Fibroblast of lung (primary cell): Measurements from ENCODE around the gene UNC45A. TPM values are rescaled to one million over a fixed set of nuclear protein-coding genes. Genes with fewer than 3 reads are reported as not detected.

Source experiments
- DNase-seq, 2 donors: peaks; one replicate each; pipeline versions ENCODE4 v3.0.0 to v3.0.0-alpha.2; 2010; ENCODE audit warnings: low read depth in 2 of 2
- H2AFZ ChIP-seq: 2 replicates; pipeline ENCODE4 v1.5.1; 2012; ENCODE audit warnings: low read length, control low read depth, inconsistent platforms
- H3K27ac ChIP-seq: 2 replicates; pipeline ENCODE4 v1.5.1; 2011; ENCODE audit warnings: low read length, control low read depth; ENCODE audit not compliant: insufficient read depth
- H3K27me3 ChIP-seq: 2 replicates; pipeline ENCODE4 v1.5.1; 2011; ENCODE audit warnings: mild to moderate bottlenecking, low read length; ENCODE audit not compliant: control insufficient read depth, insufficient read depth
- H3K36me3 ChIP-seq: 2 replicates; pipeline ENCODE4 v1.5.1; 2011; ENCODE audit warnings: low read length; ENCODE audit not compliant: control insufficient read depth, insufficient read depth
- H3K4me1 ChIP-seq: 2 replicates; pipeline ENCODE4 v1.5.1; 2011; ENCODE audit warnings: low read length; ENCODE audit not compliant: control insufficient read depth, insufficient read depth; ENCODE audit errors: extremely low read depth
- H3K4me2 ChIP-seq: 2 replicates; pipeline ENCODE4 v1.5.1; 2011; ENCODE audit warnings: low read length, control low read depth; ENCODE audit not compliant: insufficient read depth; ENCODE audit errors: extremely low read depth
- H3K4me3 ChIP-seq, 4 experiments: fragments of 200-600 bp in 1 of 4; sonication (generic) in 1 of 4; replicated peaks in 1 of 4; 2 replicates each; pipeline ENCODE4 v1.5.1; 2011 to 2016; ENCODE audit warnings: low read length in 4 of 4, low read depth in 3 of 4, mild to moderate bottlenecking in 3 of 4, control low read depth in 2 of 4, inconsistent platforms in 1 of 4, mixed read lengths in 1 of 4; ENCODE audit not compliant: insufficient read depth in 1 of 4; ENCODE audit errors: control extremely low read depth in 1 of 4
- H3K79me2 ChIP-seq: 2 replicates; pipeline ENCODE4 v1.5.1; 2012; ENCODE audit warnings: mild to moderate bottlenecking, low read length, inconsistent platforms; ENCODE audit not compliant: control insufficient read depth, insufficient read depth
- H3K9ac ChIP-seq: 2 replicates; pipeline ENCODE4 v1.5.1; 2011; ENCODE audit warnings: mild to moderate bottlenecking, low read length, control low read depth; ENCODE audit not compliant: insufficient read depth
- H3K9me3 ChIP-seq: 2 replicates; pipeline ENCODE4 v1.5.1; 2012; ENCODE audit warnings: low read depth, low read length; ENCODE audit not compliant: control insufficient read depth, insufficient read depth
- H4K20me1 ChIP-seq: 2 replicates; pipeline ENCODE4 v1.5.1; 2011; ENCODE audit warnings: low read length; ENCODE audit not compliant: control insufficient read depth, insufficient read depth; ENCODE audit errors: extremely low read depth
- CTCF ChIP-seq, 2 donors: IDR thresholded peaks in 1 of 2; conservative IDR thresholded peaks in 1 of 2; 1 replicate in 1 of 2; 2 replicates in 1 of 2; pipeline ENCODE4 v1.5.1; 2011 to 2012; ENCODE audit warnings: low read length in 2 of 2, control low read depth in 1 of 2, inconsistent platforms in 1 of 2, low read depth in 1 of 2, mild to moderate bottlenecking in 1 of 2
- EZH2 ChIP-seq: IDR thresholded peaks from 2 replicates; pipeline ENCODE4 v1.5.1; 2012; ENCODE audit warnings: low read length, control low read depth, mild to moderate bottlenecking; ENCODE audit errors: missing control alignments
- polyA plus RNA-seq, 2 donors: library from polyadenylated mRNA; depleted of rRNA in 1 of 2; stranded (reverse) in 1 of 2; unstranded in 1 of 2; fragments of >200 nt; gene quantifications; 2 replicates each; pipeline ENCODE4 v1.2.1, GENCODE V29; 2011 to 2012; ENCODE audit warnings: missing spikeins in 1 of 2
- total RNA-seq: library from RNA; depleted of rRNA; stranded (reverse); fragments of >200 nt; gene quantifications from 2 replicates; pipeline ENCODE4 v1.2.1, GENCODE V29; 2014

Gene UNC45A
- total and polyA plus RNA-seq, 2 donors (not counting 1 experiment from before 2014, with no cell fraction given), result 41.7 to 104 TPM

- H3K36me3 ChIP-seq, result peaks cover 24% of the 10 kb centered on the region
- H3K4me3 ChIP-seq, result no peak overlapping the region
- no peaks in the 10 kb centered on the region for H3K4me1 ChIP-seq
- TF ChIP-seq EZH2, result no peak
- no peak for TF ChIP-seq CTCF (conservative IDR thresholded peaks at IDR 0.05 in 1 of 2, IDR thresholded peaks at IDR 0.05 in 1 of 2; ENCODE audit: low read depth in 1 of 2, low read length in 2 of 2)
- no peaks in the 10 kb centered on the region for H3K9me3 ChIP-seq
- no peaks in the 10 kb centered on the region for H3K27me3 ChIP-seq
- no peak overlapping the region for H3K4me2 ChIP-seq
- no peaks in the 10 kb centered on the region for H3K79me2 ChIP-seq
- no peak overlapping the region for H2AFZ ChIP-seq
- no peak for DNase-seq
- no peaks in the 10 kb centered on the region for H4K20me1 ChIP-seq
- no peak overlapping the region for H3K9ac ChIP-seq
- H3K27ac ChIP-seq, result no peak overlapping the region
Measured at GRCh38 chr15:90916461-90916860, 18.6 kb upstream of the UNC45A start.

- no peaks in the 10 kb centered on the region for H4K20me1 ChIP-seq
- no peaks in the 10 kb centered on the region for H3K9me3 ChIP-seq
- no peaks in the 10 kb centered on the region for H3K4me1 ChIP-seq
- H3K27ac ChIP-seq, result no peak overlapping the region
- H3K36me3 ChIP-seq, result peaks cover 22% of the 10 kb centered on the region
- H3K27me3 ChIP-seq, result no peaks in the 10 kb centered on the region
- H3K4me3 ChIP-seq, result no peak overlapping the region
- H3K79me2 ChIP-seq, result no peaks in the 10 kb centered on the region
- no peak overlapping the region for H3K4me2 ChIP-seq
- no peak overlapping the region for H3K9ac ChIP-seq
- TF ChIP-seq CTCF (conservative IDR thresholded peaks at IDR 0.05 in 1 of 2, IDR thresholded peaks at IDR 0.05 in 1 of 2; ENCODE audit: low read depth in 1 of 2, low read length in 2 of 2) (no peak), EZH2 (no peak)
- H2AFZ ChIP-seq, result no peak overlapping the region
- DNase-seq, result no peak
Measured at GRCh38 chr15:90917569-90917968, 17.5 kb upstream of the UNC45A start.

DNA sequence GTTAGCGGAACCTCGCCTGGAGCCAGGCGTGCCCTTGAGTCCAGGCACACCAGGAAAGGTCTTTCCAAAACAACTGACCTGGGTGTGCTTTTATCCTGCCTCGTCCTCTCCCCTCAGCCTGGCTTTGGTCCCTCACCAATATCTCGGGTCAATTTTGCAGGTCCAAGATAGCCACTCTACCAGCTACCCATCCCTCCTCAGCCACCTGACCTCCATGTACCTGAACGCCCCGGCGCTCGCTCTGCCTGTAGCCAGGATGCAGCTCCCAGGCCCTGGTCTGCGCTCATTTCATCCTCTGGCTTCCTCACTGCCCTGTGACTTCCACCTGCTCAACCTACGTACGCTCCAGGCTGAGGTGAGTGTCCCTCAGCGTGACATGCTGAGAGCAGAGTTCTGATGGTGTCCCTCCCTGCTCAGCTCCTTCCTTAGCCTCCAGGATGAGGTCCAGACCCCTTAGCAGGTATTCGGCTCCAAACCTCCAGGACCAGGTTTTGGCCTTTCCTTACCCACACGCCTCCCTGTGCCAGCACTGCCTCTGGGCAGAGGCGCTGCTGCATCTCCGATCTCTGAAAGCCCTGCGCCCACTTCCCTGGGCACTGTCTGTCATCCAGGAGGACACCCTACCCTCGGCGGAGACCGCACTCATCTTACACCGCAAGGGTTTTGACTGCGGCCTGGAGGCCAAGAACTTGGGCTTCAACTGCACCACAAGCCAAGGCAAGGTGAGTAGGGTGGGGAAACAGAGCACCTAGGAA lies 16.9 kb upstream of the UNC45A start:
- no peak overlapping the region for H3K9ac ChIP-seq
- no peak overlapping the region for H3K27ac ChIP-seq
- H4K20me1 ChIP-seq, result no peaks in the 10 kb centered on the region
- DNase-seq, result no peak
- no peaks in the 10 kb centered on the region for H3K9me3 ChIP-seq
- H3K4me2 ChIP-seq, result no peak overlapping the region
- H3K79me2 ChIP-seq, result no peaks in the 10 kb centered on the region
- no peak overlapping the region for H3K4me3 ChIP-seq
- H3K36me3 ChIP-seq, result peaks cover 19% of the 10 kb centered on the region
- H3K4me1 ChIP-seq, result no peaks in the 10 kb centered on the region
- no peaks in the 10 kb centered on the region for H3K27me3 ChIP-seq
- H2AFZ ChIP-seq, result no peak overlapping the region
- TF ChIP-seq CTCF (conservative IDR thresholded peaks at IDR 0.05 in 1 of 2, IDR thresholded peaks at IDR 0.05 in 1 of 2; ENCODE audit: low read depth in 1 of 2, low read length in 2 of 2) (no peak), EZH2 (no peak)
